ENCODE data around the gene PRKCH. TPM values are rescaled to one million over a fixed set of nuclear protein-coding genes. Genes with fewer than 3 reads are reported as not detected.
A peak's percentile ranks its signal among the peaks of the same experiment; 100 is the strongest.

Gene PRKCH
- total RNA-seq, 1 experiment from 2014 or later, result 170 TPM

DNA sequence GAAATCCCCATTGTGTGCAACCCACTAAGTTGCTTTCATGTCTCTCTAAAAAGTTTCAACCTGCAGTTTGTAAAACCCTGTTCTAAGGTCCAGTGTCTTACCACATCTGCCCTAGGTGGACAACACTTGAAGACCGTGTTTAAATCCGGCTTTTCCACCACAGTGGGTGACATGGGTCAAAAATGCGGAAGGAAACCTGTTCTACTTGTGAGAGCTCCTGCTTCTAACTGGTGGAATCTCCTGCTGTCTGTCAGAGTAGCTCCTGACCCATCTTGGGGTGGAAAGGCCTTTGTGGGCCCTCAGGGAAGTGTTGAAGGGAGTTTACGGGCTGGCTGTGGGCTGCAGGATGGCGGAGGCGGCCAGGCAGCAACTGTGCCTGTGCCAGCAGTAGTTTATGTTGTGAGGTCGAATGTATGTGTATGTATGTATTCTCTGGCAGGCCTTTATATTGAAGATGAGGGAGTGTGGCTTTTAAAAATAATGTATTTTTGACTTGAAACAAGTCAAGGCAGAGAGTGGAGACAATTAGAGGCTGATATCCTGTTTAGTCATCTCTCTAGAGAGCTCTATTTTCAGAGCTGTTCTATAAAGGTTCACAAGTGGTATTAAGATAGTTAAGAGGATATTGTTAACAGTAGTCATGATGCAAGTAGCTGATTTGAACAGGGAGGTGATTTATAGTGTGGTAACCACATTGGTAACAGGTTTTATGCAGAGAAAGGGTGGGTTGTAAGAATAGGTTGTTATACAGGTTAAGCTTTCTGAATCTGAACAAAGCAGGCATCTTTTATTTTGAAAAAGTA, 67.0 kb downstream of the PRKCH start:
- Histone ChIP-seq H3K27me3 (ENCODE audit: low read length) (no peaks in the 10 kb centered on the region), H3K9me3 (ENCODE audit: low read length) (no peaks in the 10 kb centered on the region), H3F3A (ENCODE audit: low read length, unreplicated experiment) (no peaks in the 10 kb centered on the region), H3K36me3 (ENCODE audit: low read depth, low read length) (no peaks in the 10 kb centered on the region), H3K4me2 (ENCODE audit: low read length) (peak overlapping the region; percentile 70), H3K9me2 (replicated peaks; ENCODE audit: low read length) (no peaks in the 10 kb centered on the region), H3K79me2 (ENCODE audit: low read length) (peaks cover 16% of the 10 kb centered on the region), H3K9ac (ENCODE audit: low read length) (peak overlapping the region; percentile 53), H4K20me1 (ENCODE audit: low read length) (no peaks in the 10 kb centered on the region), H3K27ac (ENCODE audit: low read length) (peak overlapping the region; percentile 90), H3K4me3 (ENCODE audit: low read length) (peak overlapping the region; percentile 5; the same call in 1 of the 2 replicates), H3K4me1 (ENCODE audit: insufficient read depth, low read length) (peaks cover 28% of the 10 kb centered on the region), H2AFZ (ENCODE audit: low read length) (peak overlapping the region; percentile 1; the same call in 1 of the 2 replicates)
- ChIA-PET CTCF (interaction anchor here (0.6 to 1.3 kb wide), 3 partner anchors 92 to 375 kb away, joined by 4 to 12 read pairs (median 7); no protein-coding TSS in a partner anchor), POLR2A (ENCODE audit: unreplicated experiment) (interaction anchor here (0.5 to 1.3 kb wide), 4 partner anchors 66 to 360 kb away, joined by 4 to 11 read pairs (median 5); partner anchors contain the start of gene PRKCH)
- peak; percentile 86 for ATAC-seq
- no peak for TF ChIP-seq EZH2 (IDR thresholded peaks at IDR 0.05; ENCODE audit: low read length, unreplicated experiment)
- TF ChIP-seq, protein P1, sequence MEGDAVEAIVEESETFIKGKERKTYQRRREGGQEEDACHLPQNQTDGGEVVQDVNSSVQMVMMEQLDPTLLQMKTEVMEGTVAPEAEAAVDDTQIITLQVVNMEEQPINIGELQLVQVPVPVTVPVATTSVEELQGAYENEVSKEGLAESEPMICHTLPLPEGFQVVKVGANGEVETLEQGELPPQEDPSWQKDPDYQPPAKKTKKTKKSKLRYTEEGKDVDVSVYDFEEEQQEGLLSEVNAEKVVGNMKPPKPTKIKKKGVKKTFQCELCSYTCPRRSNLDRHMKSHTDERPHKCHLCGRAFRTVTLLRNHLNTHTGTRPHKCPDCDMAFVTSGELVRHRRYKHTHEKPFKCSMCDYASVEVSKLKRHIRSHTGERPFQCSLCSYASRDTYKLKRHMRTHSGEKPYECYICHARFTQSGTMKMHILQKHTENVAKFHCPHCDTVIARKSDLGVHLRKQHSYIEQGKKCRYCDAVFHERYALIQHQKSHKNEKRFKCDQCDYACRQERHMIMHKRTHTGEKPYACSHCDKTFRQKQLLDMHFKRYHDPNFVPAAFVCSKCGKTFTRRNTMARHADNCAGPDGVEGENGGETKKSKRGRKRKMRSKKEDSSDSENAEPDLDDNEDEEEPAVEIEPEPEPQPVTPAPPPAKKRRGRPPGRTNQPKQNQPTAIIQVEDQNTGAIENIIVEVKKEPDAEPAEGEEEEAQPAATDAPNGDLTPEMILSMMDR (conservative IDR thresholded peaks at IDR 0.05; ENCODE audit: low read depth, low read length), result no peak
- DNase-seq, result peak; percentile 90
- intact Hi-C loops (cut with micrococcal nuclease), result loop anchor here (1.0 kb wide), 3 partner anchors 32 to 67 kb away; partner anchors contain the start of gene PRKCH
- TSS peak; percentile 72 for BruUV-seq (replicated peaks)

DNA sequence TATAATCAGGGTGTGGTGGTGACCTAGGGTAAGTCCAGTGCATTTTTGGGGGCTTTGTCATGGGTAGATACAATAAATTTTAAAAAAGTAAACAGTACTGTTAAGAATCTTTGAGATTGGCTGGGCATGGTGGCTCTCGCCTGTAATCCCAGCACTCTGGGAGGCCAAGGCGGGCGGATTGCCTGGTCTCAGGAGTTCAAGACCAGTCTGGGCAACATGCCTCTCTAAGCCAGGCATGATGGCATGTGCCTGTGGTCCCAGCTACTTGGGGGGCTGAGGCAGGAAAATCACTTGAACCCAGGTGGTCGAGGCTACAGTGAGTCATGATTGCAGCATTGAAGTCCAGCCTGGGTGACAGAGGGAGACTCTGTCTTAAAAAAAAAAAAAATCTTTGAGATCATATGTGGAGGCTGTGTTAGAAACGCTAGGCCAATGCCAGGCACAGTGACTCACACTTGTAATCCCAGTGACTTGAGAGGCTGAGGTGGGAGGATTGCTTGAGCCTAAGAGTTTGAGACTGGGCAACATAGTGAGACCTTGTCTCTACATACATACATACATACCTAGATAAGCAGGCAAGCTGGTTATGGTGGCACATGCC, 67.7 kb downstream of the PRKCH start:
- Histone ChIP-seq H3K9ac (ENCODE audit: low read length) (peak overlapping the region; percentile 17; the same call in 1 of the 2 replicates), H3K9me3 (ENCODE audit: low read length) (no peaks in the 10 kb centered on the region), H3K4me2 (ENCODE audit: low read length) (peak overlapping the region; percentile 70), H3K27me3 (ENCODE audit: low read length) (no peaks in the 10 kb centered on the region), H2AFZ (ENCODE audit: low read length) (no peak overlapping the region), H3K4me1 (ENCODE audit: insufficient read depth, low read length) (peaks cover 28% of the 10 kb centered on the region), H3K9me2 (replicated peaks; ENCODE audit: low read length) (no peaks in the 10 kb centered on the region), H3K27ac (ENCODE audit: low read length) (peak overlapping the region; percentile 90), H3K4me3 (ENCODE audit: low read length) (no peak overlapping the region), H3K36me3 (ENCODE audit: low read depth, low read length) (no peaks in the 10 kb centered on the region), H3K79me2 (ENCODE audit: low read length) (peaks cover 16% of the 10 kb centered on the region), H4K20me1 (ENCODE audit: low read length) (no peaks in the 10 kb centered on the region), H3F3A (ENCODE audit: low read length, unreplicated experiment) (no peaks in the 10 kb centered on the region)
- ATAC-seq, result peak; percentile 5
- TF ChIP-seq EZH2 (IDR thresholded peaks at IDR 0.05; ENCODE audit: low read length, unreplicated experiment) (no peak), EZH2phosphoT487 (IDR thresholded peaks at IDR 0.05; ENCODE audit: borderline replicate concordance, low read length) (no peak)
- TF ChIP-seq, protein P1 (conservative IDR thresholded peaks at IDR 0.05; ENCODE audit: low read depth, low read length), result no peak
- intact Hi-C loops (cut with micrococcal nuclease), result loop anchor here (1.0 kb wide), 3 partner anchors 33 to 68 kb away; partner anchors contain the start of gene PRKCH
- peak; percentile 63 for DNase-seq
- BruUV-seq (replicated peaks), result no TSS peak
- POLR2A ChIA-PET (ENCODE audit: unreplicated experiment), result interaction anchor here (0.6 to 1.3 kb wide), 3 partner anchors 65 to 68 kb away, joined by 4 to 11 read pairs (median 4); partner anchors contain the start of gene PRKCH
- CTCF ChIA-PET, result interaction anchor here (0.6 to 1.3 kb wide), 3 partner anchors 92 to 374 kb away, joined by 4 to 12 read pairs (median 7); no protein-coding TSS in a partner anchor
